ENCODE results near the gene MRPS9. TPM values are rescaled to one million over a fixed set of nuclear protein-coding genes. Genes with fewer than 3 reads are reported as not detected.

The MRPS9 gene
- total RNA-seq, 4 donors from 2014 or later = 12.3 to 24.4 (median 20.6) TPM

- DNase-seq = no peak
- Histone ChIP-seq H3K36me3 (no peaks in the 10 kb centered on the region), H3K9me3 (no peaks in the 10 kb centered on the region), H3K4me1 (no peaks in the 10 kb centered on the region), H3K27ac (no peak overlapping the region), H3K27me3 (no peaks in the 10 kb centered on the region), H3K4me3 (no peak overlapping the region)
- TF ChIP-seq, protein P1, sequence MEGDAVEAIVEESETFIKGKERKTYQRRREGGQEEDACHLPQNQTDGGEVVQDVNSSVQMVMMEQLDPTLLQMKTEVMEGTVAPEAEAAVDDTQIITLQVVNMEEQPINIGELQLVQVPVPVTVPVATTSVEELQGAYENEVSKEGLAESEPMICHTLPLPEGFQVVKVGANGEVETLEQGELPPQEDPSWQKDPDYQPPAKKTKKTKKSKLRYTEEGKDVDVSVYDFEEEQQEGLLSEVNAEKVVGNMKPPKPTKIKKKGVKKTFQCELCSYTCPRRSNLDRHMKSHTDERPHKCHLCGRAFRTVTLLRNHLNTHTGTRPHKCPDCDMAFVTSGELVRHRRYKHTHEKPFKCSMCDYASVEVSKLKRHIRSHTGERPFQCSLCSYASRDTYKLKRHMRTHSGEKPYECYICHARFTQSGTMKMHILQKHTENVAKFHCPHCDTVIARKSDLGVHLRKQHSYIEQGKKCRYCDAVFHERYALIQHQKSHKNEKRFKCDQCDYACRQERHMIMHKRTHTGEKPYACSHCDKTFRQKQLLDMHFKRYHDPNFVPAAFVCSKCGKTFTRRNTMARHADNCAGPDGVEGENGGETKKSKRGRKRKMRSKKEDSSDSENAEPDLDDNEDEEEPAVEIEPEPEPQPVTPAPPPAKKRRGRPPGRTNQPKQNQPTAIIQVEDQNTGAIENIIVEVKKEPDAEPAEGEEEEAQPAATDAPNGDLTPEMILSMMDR (IDR thresholded peaks at IDR 0.05) = no peak
- TF ChIP-seq POLR2A (IDR thresholded peaks at IDR 0.05) = no peak
- intact Hi-C loops (cut with DNase I; ENCODE audit: low total_unique reads) = no loop called here
Observed at GRCh38 chr2:105055613-105056012, 17.7 kb downstream of the MRPS9 start.

- Histone ChIP-seq H3K27me3 (no peaks in the 10 kb centered on the region), H3K27ac (no peak overlapping the region), H3K36me3 (no peaks in the 10 kb centered on the region), H3K4me3 (no peak overlapping the region), H3K9me3 (no peaks in the 10 kb centered on the region), H3K4me1 (no peaks in the 10 kb centered on the region)
- TF ChIP-seq, protein P1 (IDR thresholded peaks at IDR 0.05) = no peak
- no peak for TF ChIP-seq POLR2A (IDR thresholded peaks at IDR 0.05)
- no peak for DNase-seq
- intact Hi-C loops (cut with DNase I; ENCODE audit: low total_unique reads) = no loop called here
Observed at GRCh38 chr2:105056245-105056644, 18.4 kb downstream of the MRPS9 start.

GRCh38 chr2:105057005-105057404 is 19.1 kb downstream of the MRPS9 start:
- Histone ChIP-seq H3K9me3 (no peaks in the 10 kb centered on the region), H3K27me3 (no peaks in the 10 kb centered on the region), H3K4me3 (no peak overlapping the region), H3K4me1 (no peaks in the 10 kb centered on the region), H3K27ac (no peak overlapping the region), H3K36me3 (no peaks in the 10 kb centered on the region)
- no peak for DNase-seq
- intact Hi-C loops (cut with DNase I; ENCODE audit: low total_unique reads) = no loop called here
- TF ChIP-seq, protein P1 (IDR thresholded peaks at IDR 0.05) = no peak
- no peak for TF ChIP-seq POLR2A (IDR thresholded peaks at IDR 0.05)

DNA sequence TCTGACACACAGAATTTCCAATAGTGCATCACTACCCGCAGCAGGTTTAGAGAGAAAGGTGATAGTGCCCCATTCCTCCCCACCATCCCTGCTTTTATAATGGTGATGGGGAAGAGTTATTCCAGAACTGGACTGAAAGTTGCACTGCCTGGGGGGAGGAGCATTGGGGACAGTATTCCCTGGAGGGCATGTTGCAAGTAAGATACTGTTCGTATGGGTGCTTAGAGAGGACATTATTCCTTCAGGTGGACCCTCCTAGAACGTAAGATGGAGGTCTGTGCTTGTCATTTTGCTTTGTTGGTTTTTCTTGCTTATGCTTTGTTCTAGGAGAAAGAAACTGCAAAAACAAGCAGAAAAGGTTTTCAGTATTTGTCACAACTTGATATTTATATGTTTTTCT is 23.7 kb downstream of the MRPS9 start:
- Histone ChIP-seq H3K9me3 (no peaks in the 10 kb centered on the region), H3K36me3 (no peaks in the 10 kb centered on the region), H3K27ac (no peak overlapping the region), H3K4me1 (no peaks in the 10 kb centered on the region), H3K4me3 (no peak overlapping the region), H3K27me3 (no peaks in the 10 kb centered on the region)
- intact Hi-C loops (cut with DNase I; ENCODE audit: low total_unique reads) = no loop called here
- TF ChIP-seq, protein P1 (IDR thresholded peaks at IDR 0.05) = no peak
- TF ChIP-seq POLR2A (IDR thresholded peaks at IDR 0.05) = no peak
- no peak for DNase-seq

DNA sequence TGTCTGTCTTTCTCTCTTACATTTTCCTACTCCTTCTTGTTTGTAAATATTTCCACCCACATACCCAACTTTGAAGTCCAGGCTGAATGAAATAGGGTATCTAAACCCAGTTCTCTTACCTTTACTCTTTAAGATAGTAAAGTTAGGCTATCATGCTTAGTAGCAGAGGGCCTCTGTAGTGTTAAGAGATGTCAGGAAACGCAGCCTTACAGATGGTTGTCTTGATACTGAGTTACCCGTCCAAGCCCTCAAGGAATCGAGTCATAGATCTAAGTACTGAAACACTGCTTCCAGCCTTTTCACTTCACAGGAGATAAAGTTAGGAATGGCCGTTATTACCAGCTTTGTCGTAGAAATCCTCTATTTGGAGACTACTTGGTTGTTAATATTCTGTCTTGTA is 24.3 kb downstream of the MRPS9 start:
- TF ChIP-seq POLR2A (IDR thresholded peaks at IDR 0.05) = no peak
- TF ChIP-seq, protein P1 (IDR thresholded peaks at IDR 0.05) = no peak
- no peaks in the 10 kb centered on the region for H3K36me3 ChIP-seq
- no peak overlapping the region for H3K27ac ChIP-seq
- no peaks in the 10 kb centered on the region for H3K4me1 ChIP-seq
- intact Hi-C loops (cut with DNase I; ENCODE audit: low total_unique reads) = no loop called here
- no peak for DNase-seq
- no peaks in the 10 kb centered on the region for H3K9me3 ChIP-seq
- no peak overlapping the region for H3K4me3 ChIP-seq
- no peaks in the 10 kb centered on the region for H3K27me3 ChIP-seq
